Putamen (tissue), 1 donor: ENCODE measurements around the gene SLC12A1.
A peak's percentile ranks its signal among the peaks of the same experiment; 100 is the strongest.

Experiments used
- DNase-seq: peaks from one replicate; pipeline ENCODE4 v3.0.0-alpha.2; 2016; ENCODE audit warnings: low spot score

SLC12A1 gene

DNA sequence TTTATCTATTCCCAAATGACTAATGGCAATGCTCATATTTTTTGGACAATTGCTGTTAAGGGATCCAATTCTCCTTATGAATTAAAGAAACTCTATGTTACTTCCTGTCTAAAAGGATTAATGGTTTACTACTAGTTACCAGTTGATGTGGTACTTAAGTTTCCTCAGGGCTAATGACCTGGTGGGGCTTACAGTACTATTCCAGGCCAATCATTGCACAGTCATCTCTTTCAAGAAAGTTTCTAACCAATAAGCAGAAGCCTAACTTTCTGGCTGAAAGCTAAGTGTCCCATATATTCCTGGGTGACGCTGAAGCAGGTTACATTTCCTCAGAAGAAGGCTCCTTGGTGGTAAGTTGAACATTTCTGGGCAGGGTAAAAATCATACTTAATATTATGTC lies at the start of gene SLC12A1:
TSS of gene SLC12A1 (plus strand) at position 322 of the 400 bp plus-strand sequence. CDS start 1,418 bp downstream, outside the sequence.
- no peak for DNase-seq

- no peak for DNase-seq
Observed at GRCh38 chr15:48168616-48169015, 37.5 kb upstream of the SLC12A1 start.

- no peak for DNase-seq
Observed at GRCh38 chr15:48170981-48171380, 35.1 kb upstream of the SLC12A1 start.

DNA sequence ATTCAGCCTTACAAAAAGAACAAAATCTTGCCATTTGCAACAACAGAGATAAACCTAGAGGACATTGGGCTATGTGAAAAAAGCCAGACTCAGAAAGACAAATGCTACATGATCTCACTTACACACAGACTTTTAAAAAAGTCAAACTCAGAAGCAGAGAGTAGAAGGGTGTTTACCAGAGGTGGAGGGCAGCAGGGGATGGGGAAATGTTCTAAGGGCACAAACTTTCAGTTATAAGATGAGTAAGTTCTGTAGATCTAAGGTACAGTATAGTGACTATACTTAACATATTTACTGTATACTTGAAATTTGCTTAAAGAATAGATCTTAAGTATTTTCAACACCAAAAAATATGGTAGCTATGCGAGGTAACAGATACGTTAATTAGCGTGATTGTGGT lies 31.0 kb upstream of the SLC12A1 start:
- DNase-seq = no peak

DNA sequence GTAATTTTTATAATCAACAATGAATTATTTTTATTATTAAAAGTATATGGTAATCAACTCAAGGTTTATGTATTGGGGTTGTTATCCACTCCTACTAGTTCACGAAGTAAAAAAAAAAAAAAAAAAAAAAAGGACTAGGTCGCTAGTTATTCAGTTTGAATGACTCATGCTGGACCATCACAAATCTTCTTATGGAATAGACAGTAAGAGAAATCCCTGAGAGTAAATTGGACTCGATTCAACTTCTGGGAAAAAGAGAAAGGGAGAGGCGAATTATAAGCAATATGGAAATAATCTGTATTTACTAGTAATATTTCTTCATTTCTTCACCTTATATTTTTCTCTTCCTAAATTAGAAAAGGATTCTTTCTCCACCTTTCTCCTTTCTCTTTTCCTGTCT lies 30.0 kb upstream of the SLC12A1 start:
- no peak for DNase-seq

GRCh38 chr15:48176957-48177356 lies 29.1 kb upstream of the SLC12A1 start:
- DNase-seq = no peak

DNA sequence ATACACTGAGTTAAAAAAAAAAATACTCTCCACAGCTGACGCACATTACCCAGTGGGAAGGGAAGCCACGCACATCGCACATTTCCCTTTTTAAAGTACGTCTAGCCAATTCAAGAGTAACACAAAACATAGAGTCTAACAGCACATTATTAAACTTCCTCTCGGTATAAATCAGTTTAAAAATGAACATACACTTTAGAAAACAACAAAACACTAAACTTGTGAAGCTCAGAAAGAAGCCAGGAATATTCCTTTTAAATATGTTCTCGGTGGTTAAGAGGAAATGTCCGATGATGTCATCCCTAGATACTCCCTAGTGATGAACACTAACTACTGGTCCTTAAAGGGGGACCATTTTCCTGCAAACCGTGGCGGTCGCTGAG lies 28.7 kb upstream of the SLC12A1 start:
- peak; percentile 34 for DNase-seq

DNA sequence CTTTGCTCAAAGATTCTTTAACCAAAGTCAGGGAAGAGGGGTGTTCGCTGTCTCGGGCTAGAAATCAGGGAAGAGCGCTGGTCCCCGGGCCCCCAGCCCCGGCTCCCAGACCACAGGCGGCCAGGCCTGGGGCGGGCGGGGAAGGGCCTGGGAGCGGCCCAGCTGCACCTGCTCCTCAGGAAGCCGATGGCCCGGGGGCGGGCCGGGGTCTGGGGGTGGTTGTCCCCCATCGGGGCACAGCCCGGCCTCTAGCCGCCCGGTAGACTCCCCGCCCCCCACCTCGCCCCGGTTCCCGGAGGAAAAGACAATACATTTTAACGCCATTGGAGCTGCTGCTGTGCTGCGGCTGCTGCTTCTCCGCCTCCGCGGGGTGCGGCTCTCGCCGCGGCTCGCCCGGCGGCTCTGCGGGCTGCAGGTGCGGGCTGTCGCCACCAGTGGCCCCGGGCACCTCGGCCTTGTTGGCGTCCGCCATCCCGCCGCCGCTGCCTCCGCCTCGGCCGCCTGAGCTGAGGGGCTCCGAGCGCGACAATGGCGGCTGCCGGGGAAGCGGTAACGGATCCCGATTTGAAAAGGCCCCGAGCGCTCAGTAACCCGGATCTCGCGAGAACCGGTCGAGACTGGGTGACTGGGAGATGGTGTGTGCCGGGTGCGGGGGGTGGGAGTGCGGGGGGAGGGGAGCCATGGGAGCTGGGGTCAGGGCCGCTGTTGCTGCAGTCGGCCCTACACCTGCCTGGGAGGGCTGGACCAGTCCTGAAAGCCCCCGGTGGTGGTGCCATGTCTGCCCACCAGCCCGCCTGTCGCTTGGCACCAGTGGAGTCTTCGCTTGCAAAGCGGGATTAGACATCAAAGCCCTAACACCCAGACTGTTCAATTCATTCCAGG lies 28.1 kb upstream of the SLC12A1 start, which contains the start of gene MYEF2:
TSS of gene MYEF2 (minus strand) at position 530 of the 882 bp plus-strand sequence. CDS start at position 472, 58 bp downstream.
- peak; percentile 74 for DNase-seq

DNA sequence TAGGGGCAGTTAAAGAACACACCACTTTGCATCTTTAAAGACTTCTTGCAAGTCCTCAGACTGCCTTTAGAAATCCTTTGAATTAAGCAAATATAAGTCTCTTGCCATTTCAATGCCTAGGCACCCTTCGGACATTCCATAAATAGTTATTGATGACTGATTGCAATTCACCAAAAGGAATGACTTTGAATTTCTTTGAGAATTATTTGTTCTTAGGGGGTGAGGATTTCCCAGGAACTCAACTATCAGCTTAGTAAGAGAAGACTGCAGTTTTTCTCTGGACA lies 27.5 kb upstream of the SLC12A1 start:
- DNase-seq = no peak

DNA sequence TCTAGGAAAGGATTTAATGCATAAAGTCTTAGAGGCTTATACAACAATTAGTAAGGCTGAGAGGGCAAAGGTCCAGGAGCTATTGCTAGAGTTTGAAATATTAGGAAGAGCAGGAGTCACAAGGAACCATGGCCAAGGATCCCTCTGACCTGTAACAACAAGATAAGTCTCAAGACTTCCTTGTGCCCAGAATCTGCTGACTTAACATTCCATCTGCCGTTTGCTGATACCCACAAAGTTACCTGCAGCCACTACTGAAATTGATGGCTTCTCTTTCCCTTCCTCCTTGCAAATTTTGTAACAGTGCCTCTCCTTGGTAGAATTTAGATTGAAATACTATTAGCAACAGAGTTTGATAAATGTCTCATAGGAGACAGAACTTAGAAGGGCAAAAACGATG lies 23.4 kb upstream of the SLC12A1 start:
- no peak for DNase-seq

- no peak for DNase-seq
Observed at GRCh38 chr15:48185529-48185928, 20.6 kb upstream of the SLC12A1 start.

DNA sequence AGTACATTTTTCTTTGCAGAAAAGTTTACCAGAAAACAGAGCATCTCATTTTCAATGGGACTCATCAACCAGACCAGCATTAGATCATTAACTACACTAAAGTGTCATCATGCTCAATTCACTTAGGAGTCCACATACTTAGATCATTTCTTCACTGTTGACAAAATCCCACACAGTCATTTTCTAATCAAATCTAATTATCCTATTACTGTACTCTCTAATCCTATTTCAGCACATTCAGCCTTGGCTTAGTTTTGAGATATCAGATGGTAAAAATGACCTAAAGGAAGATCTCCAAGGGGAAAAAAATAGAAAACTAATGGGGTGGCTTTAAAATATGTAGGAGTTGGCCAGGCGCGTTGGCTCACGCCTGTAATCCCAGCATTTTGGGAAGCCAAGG lies 19.8 kb upstream of the SLC12A1 start:
- DNase-seq = no peak

DNA sequence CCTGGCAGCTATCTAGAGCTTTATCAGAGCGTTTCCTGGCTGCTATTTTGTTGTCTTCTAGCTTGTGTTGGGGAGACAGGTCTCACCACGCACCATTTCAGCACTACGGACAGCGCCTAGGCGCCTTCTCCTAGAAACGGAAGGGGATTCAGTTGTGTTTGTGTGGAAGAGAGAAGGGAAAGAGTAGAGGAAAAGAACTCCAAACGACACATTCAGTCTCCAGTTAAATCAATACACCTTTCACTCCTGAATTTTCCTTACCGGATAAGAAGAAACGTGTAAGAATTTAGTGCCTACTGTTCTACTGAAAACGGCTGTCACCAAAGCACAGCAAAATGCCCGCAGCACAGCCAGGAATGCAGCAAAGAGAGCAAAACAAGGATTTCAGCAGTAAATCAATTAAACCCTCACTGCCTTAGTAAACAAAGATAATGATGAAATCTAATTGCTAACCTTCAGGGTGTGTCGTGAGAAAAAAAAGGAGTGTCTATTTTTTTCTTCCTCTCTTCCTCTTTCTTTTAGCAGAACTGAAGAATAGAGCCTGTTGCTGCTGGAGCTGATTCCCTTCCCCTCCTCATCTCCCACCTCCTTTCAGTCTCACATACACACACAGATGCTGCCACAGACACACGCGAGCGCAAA lies 15.0 kb upstream of the SLC12A1 start:
- DNase-seq = peak; percentile 25

DNA sequence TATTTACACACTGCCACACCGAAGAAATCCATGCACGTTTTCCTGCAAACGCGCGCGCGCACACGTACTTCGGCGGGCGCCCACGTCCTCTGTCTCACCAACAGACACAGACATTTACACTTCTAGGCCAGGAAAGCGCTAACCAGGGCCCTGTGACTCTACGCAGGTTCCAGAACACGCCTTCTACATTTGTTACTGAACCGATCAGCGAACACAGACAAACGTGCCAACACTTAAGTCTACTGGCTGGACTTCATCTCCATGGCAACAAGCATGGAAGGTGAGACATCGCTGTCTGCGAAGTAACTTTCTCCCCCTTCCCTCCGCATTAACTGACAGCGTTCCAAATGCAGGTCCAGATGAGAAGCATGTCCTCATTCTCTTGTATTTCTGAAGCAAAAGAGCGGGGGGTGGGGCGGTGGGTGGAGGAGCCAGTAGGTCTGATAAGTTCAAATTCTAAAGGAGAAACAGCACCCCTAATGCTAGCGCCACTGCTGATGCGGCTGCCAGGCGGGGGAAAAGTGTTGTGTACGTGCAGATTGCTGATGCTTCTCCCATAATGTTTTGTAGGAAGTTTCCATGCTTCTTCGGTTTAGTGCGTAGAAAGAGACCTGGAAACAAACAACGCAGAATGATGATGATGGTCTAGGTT lies 14.4 kb upstream of the SLC12A1 start, which contains the start of gene CTXN2:
TSS of gene CTXN2 (plus strand) at position 92 of the 652 bp plus-strand sequence. CDS start 9,636 bp downstream, outside the sequence.
- DNase-seq = peak; percentile 52

GRCh38 chr15:48202068-48202467 lies 4.0 kb upstream of the SLC12A1 start:
- no peak for DNase-seq

GRCh38 chr15:48221261-48221660 lies 15.2 kb downstream of the SLC12A1 start:
- DNase-seq = no peak

- DNase-seq = no peak
Observed at GRCh38 chr15:48221885-48222284, 15.8 kb downstream of the SLC12A1 start.

DNA sequence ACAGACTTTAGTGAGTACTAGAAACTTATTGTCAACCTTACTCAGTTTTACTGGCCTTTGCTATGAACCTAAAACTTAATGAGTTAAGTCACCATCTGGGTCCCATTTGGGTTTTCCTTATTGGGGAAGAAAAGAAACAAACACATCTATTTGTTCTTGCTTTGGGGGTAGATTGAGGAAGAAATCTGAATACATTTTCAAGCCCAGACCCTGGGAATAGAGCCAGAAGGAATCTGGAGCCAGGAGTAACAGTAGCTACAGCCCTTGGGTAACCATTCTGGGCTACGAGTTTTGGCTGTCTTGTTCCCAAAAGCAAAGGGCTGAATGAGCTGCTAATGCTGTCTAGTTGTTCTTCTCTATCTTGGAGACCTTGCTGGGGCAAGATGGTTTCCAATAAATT lies 16.5 kb downstream of the SLC12A1 start:
- no peak for DNase-seq

DNA sequence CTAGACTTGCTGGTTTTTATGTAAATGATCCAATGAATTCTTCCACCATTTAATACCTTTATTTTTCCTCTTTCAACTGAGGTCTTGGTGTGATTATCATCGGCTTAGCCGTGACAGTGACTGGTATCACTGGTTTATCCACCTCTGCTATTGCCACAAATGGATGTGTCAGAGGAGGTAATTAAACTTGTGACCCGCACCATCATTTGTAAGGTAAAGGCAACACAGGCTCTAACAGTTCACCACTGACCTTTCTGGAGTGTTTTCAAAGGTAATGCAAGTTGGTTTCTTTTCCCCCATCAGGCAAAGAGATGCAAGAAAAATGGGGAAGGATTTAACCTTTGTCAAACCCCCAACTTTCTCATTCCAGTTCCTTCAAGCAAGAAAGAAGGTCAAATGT lies 19.7 kb downstream of the SLC12A1 start:
- DNase-seq = no peak

GRCh38 chr15:48230498-48230897 lies 24.4 kb downstream of the SLC12A1 start:
- DNase-seq = no peak

DNA sequence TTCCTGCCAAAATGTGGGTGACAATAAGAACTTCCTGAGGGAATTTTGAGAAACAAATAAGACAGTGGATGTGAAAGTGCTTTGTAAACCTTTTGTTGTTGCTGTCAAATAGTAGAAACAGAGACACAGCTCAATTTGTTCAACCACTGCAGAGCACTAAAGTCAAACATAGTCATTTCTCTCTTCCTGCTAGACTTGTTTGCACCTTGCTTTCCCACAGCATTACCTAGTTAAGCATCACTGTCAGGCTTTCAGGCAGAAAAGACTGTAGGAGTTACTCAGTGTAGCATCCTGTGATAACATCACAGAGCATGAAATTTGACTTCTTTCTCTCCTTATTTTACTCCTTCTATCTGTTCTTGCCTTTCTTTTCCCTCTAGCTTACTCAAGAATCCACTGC lies 27.1 kb downstream of the SLC12A1 start:
- no peak for DNase-seq

- DNase-seq = no peak
Observed at GRCh38 chr15:48239334-48239733, 33.2 kb downstream of the SLC12A1 start.

- DNase-seq = no peak
Observed at GRCh38 chr15:48242015-48242414, 35.9 kb downstream of the SLC12A1 start.
